ENCODE results near the gene PIP4K2A. TPM values are rescaled to one million over a fixed set of nuclear protein-coding genes. Genes with fewer than 3 reads are reported as not detected.

PIP4K2A gene
- total RNA-seq, 1 experiment from 2014 or later, result 20.2 TPM

- Histone ChIP-seq H3K4me3 (ENCODE audit: low read length) (no peak overlapping the region; the same call in 1 of the 2 replicates), H3K9ac (ENCODE audit: low read length) (0 out of 2 replicates have a peak overlapping the region, but pooled peaks have one; percentile 9), H3K79me2 (ENCODE audit: low read length) (peaks cover 12% of the 10 kb centered on the region; the same call in 1 of the 2 replicates), H3K4me1 (ENCODE audit: insufficient read depth, low read length) (peaks cover 31% of the 10 kb centered on the region), H3K4me2 (ENCODE audit: low read length) (peak overlapping the region; percentile 77), H3K9me2 (replicated peaks; ENCODE audit: low read length) (no peaks in the 10 kb centered on the region), H3K9me3 (ENCODE audit: low read length) (no peaks in the 10 kb centered on the region), H3F3A (ENCODE audit: low read length, unreplicated experiment) (peaks cover 3% of the 10 kb centered on the region), H3K27me3 (ENCODE audit: low read length) (no peaks in the 10 kb centered on the region), H4K20me1 (ENCODE audit: low read length) (no peaks in the 10 kb centered on the region), H2AFZ (ENCODE audit: low read length) (no peak overlapping the region), H3K27ac (ENCODE audit: low read length) (peak overlapping the region; percentile 84), H3K36me3 (ENCODE audit: low read depth, low read length) (no peaks in the 10 kb centered on the region)
- intact Hi-C loops (cut with micrococcal nuclease), result loop anchor here (1.0 to 10.0 kb wide), 2 partner anchors 21 to 115 kb away; partner anchors contain the start of gene PIP4K2A
- no TSS peak for BruUV-seq (replicated peaks)
- POLR2A ChIA-PET (ENCODE audit: unreplicated experiment), result no interaction called here
- DNase-seq, result no peak
- CTCF ChIA-PET, result no interaction called here
- no peak for ATAC-seq
- no peak for TF ChIP-seq CTCF (conservative IDR thresholded peaks at IDR 0.05; ENCODE audit: low read depth, low read length)
- TF ChIP-seq EZH2phosphoT487 (IDR thresholded peaks at IDR 0.05; ENCODE audit: borderline replicate concordance, low read length), result no peak
- TF ChIP-seq EZH2 (IDR thresholded peaks at IDR 0.05; ENCODE audit: low read length, unreplicated experiment), result no peak
Observed at GRCh38 chr10:22599636-22600228, 114.6 kb downstream of the PIP4K2A start.

- H3K4me3 ChIP-seq (ENCODE audit: low read length), result peak overlapping the region; percentile 45
- no peaks in the 10 kb centered on the region for H3K27me3 ChIP-seq (ENCODE audit: low read length)
- no TSS peak for BruUV-seq (replicated peaks)
- intact Hi-C loops (cut with micrococcal nuclease), result loop anchor here (1.0 to 10.0 kb wide), 2 partner anchors 21 to 116 kb away; partner anchors contain the start of gene PIP4K2A
- H3K4me1 ChIP-seq (ENCODE audit: insufficient read depth, low read length), result peaks cover 31% of the 10 kb centered on the region
- no peaks in the 10 kb centered on the region for H4K20me1 ChIP-seq (ENCODE audit: low read length)
- H3K9ac ChIP-seq (ENCODE audit: low read length), result peak overlapping the region; percentile 23; the same call in 1 of the 2 replicates
- ChIA-PET CTCF (no interaction called here), POLR2A (ENCODE audit: unreplicated experiment) (no interaction called here)
- H3K9me2 ChIP-seq (replicated peaks; ENCODE audit: low read length), result no peaks in the 10 kb centered on the region
- DNase-seq (peak; percentile 78), ATAC-seq (peak; percentile 87)
- peak overlapping the region; percentile 77 for H3K4me2 ChIP-seq (ENCODE audit: low read length)
- no peak overlapping the region for H2AFZ ChIP-seq (ENCODE audit: low read length)
- no peaks in the 10 kb centered on the region for H3K36me3 ChIP-seq (ENCODE audit: low read depth, low read length)
- peaks cover 3% of the 10 kb centered on the region for H3F3A ChIP-seq (ENCODE audit: low read length, unreplicated experiment)
- H3K9me3 ChIP-seq (ENCODE audit: low read length), result no peaks in the 10 kb centered on the region
- peak overlapping the region; percentile 84 for H3K27ac ChIP-seq (ENCODE audit: low read length)
- H3K79me2 ChIP-seq (ENCODE audit: low read length), result peaks cover 12% of the 10 kb centered on the region; the same call in 1 of the 2 replicates
- no peak for TF ChIP-seq CTCF (conservative IDR thresholded peaks at IDR 0.05; ENCODE audit: low read depth, low read length)
Observed at GRCh38 chr10:22599048-22599561, 115.3 kb downstream of the PIP4K2A start.

GRCh38 chr10:22598478-22598877 lies 115.9 kb downstream of the PIP4K2A start:
- Histone ChIP-seq H3K4me2 (ENCODE audit: low read length) (peak overlapping the region; percentile 77), H3K27me3 (ENCODE audit: low read length) (no peaks in the 10 kb centered on the region), H4K20me1 (ENCODE audit: low read length) (no peaks in the 10 kb centered on the region), H2AFZ (ENCODE audit: low read length) (no peak overlapping the region), H3F3A (ENCODE audit: low read length, unreplicated experiment) (peaks cover 3% of the 10 kb centered on the region), H3K4me1 (ENCODE audit: insufficient read depth, low read length) (peaks cover 37% of the 10 kb centered on the region), H3K9me3 (ENCODE audit: low read length) (no peaks in the 10 kb centered on the region), H3K9me2 (replicated peaks; ENCODE audit: low read length) (no peaks in the 10 kb centered on the region), H3K27ac (ENCODE audit: low read length) (peak overlapping the region; percentile 84), H3K9ac (ENCODE audit: low read length) (peak overlapping the region; percentile 23; the same call in 1 of the 2 replicates), H3K79me2 (ENCODE audit: low read length) (peaks cover 12% of the 10 kb centered on the region; the same call in 1 of the 2 replicates), H3K36me3 (ENCODE audit: low read depth, low read length) (no peaks in the 10 kb centered on the region), H3K4me3 (ENCODE audit: low read length) (peak overlapping the region; percentile 45)
- ATAC-seq, result no peak
- POLR2A ChIA-PET (ENCODE audit: unreplicated experiment), result no interaction called here
- TF ChIP-seq CTCF (conservative IDR thresholded peaks at IDR 0.05; ENCODE audit: low read depth, low read length) (no peak), EZH2phosphoT487 (IDR thresholded peaks at IDR 0.05; ENCODE audit: borderline replicate concordance, low read length) (no peak), EZH2 (IDR thresholded peaks at IDR 0.05; ENCODE audit: low read length, unreplicated experiment) (no peak)
- intact Hi-C loops (cut with micrococcal nuclease), result loop anchor here (10.0 kb wide), 1 partner anchor 116 kb away; the partner anchor contains the start of gene PIP4K2A
- DNase-seq, result no peak
- BruUV-seq (replicated peaks), result no TSS peak
- CTCF ChIA-PET, result no interaction called here

All from PC-3 (cell line).